ENCODE data around the gene DAPK1.

DAPK1 gene

DNA sequence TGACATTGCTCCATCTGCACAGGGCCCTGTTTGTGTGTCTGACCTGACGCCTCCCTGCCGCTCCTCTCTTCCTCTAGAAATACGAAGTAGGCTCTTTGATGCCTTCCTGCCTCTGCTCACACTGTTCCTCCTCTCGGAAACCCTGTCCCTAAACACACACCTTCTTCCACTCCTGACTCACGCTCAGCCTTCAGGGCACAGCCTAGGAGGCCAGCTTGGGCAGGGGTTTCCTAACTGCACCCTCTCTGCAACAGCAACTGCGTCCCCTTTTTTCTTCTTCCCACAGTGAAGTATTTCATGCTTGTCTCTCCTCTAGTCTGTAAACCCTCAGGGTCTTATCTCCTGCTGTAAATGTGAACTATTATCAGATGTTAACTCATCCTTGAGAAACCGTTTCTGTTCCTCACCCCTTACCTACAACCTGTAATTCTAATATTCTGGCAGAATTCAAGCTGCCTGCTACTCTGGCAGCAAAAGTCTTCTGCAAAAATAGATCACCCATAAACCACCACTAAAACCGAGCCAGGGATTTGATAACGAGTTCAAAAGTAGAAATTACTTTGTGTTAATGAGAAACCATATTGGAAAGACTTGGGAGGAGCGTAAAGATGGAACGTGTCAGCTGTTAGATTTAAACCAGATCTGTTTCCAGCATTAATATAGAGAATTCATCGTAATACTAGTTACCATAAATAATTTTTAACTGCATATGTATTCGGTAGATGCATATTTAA lies 100.2 kb downstream of the DAPK1 start:
- Histone ChIP-seq H3K36me3 (no peaks in the 10 kb centered on the region), H3K9me3 (ENCODE audit: severe bottlenecking) (no peaks in the 10 kb centered on the region), H3K27ac (no peak overlapping the region), H3K27me3 (ENCODE audit: insufficient read depth, low read depth, severe bottlenecking) (no peaks in the 10 kb centered on the region), H3K4me3 (ENCODE audit: low read depth, low read length) (no peak overlapping the region)
- no peak for DNase-seq
- no peak for TF ChIP-seq CTCF (IDR thresholded peaks at IDR 0.05; ENCODE audit: low read depth, low read length)

DNA sequence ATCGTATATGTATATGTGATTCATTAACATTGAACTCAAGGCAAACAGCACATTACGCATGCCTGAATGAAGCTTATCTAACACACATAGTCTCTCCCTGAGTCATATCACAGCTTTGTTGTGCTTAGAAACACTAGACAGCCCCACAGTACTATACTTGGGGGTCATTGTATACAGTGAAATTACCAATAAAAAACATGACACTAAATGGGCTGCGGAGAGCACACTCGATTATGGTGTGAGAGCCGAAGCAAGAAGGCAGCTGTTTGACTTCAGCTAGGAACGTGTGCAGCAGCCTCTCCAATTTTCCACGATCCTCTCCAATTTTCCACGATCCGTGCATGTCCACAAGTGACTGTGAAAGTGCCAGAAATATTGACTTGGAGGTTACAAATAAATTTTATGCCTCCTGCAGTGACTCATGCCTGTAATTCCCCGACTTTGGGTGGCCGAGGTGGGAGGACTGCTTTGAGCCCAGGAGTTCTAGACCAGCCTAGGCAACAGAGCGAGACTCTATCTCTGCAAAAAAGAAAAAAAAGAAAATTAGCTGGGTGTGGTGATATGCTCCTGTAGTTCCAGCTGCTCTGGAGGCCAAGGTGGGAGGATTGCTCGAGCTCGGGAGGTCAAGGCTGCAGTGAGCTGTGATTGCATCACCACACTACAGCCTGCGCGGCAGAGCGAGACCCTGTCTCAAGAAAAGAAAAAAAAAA lies 102.4 kb downstream of the DAPK1 start:
- Histone ChIP-seq H3K9me3 (ENCODE audit: severe bottlenecking) (no peaks in the 10 kb centered on the region), H3K4me3 (ENCODE audit: low read depth, low read length) (no peak overlapping the region), H3K27me3 (ENCODE audit: insufficient read depth, low read depth, severe bottlenecking) (no peaks in the 10 kb centered on the region), H3K36me3 (peaks cover 5% of the 10 kb centered on the region; the same call in 1 of the 2 replicates), H3K27ac (no peak overlapping the region)
- TF ChIP-seq CTCF (IDR thresholded peaks at IDR 0.05; ENCODE audit: low read depth, low read length), result no peak
- no peak for DNase-seq

DNA sequence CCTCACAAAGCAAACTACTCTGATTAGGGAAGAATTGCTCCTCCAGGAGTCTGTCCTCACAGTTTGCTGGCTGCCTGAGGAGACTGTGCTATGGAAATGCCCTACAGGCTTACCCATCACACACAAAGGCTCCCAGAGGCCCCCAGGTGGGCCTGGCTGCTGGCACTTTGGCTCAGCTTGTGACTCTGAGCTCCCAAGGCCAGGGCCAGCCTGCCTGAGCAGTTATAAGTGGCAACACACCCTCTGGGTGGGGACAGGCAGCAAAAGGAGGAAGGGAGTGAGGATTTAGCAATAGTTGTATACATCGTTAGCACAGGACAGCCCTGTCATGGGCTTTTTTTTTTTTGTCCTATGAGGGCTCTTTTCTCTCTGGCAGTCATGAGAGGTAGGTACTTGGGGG lies 103.5 kb downstream of the DAPK1 start:
- Histone ChIP-seq H3K27ac (no peak overlapping the region), H3K27me3 (ENCODE audit: insufficient read depth, low read depth, severe bottlenecking) (no peaks in the 10 kb centered on the region), H3K9me3 (ENCODE audit: severe bottlenecking) (no peaks in the 10 kb centered on the region), H3K4me3 (ENCODE audit: low read depth, low read length) (no peak overlapping the region), H3K36me3 (peaks cover 10% of the 10 kb centered on the region; the same call in 1 of the 2 replicates)
- DNase-seq, result no peak
- TF ChIP-seq CTCF (IDR thresholded peaks at IDR 0.05; ENCODE audit: low read depth, low read length), result no peak

DNA sequence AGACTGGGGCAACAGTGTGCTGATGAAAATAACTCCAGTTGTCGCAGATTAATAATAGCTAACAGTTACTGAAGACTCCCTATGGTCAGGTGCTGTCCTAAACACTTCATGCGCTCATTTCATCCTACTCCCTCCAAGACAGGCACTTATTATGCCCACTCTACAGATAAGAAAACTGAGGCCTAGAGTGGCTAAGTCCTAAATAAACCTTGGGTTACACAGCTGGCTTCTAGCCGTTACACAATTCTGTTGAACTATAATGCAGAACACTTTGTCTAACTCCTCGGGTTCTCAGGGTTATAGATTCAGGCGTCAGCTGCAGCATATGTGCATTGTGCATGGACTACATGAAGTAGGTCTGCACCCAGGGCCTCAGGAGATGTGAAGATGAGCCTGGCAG lies 103.9 kb downstream of the DAPK1 start:
- H3K36me3 ChIP-seq, result peaks cover 10% of the 10 kb centered on the region; the same call in 1 of the 2 replicates
- TF ChIP-seq CTCF (IDR thresholded peaks at IDR 0.05; ENCODE audit: low read depth, low read length), result no peak
- no peaks in the 10 kb centered on the region for H3K9me3 ChIP-seq (ENCODE audit: severe bottlenecking)
- no peak overlapping the region for H3K4me3 ChIP-seq (ENCODE audit: low read depth, low read length)
- H3K27me3 ChIP-seq (ENCODE audit: insufficient read depth, low read depth, severe bottlenecking), result no peaks in the 10 kb centered on the region
- DNase-seq, result no peak
- H3K27ac ChIP-seq, result no peak overlapping the region

DNA sequence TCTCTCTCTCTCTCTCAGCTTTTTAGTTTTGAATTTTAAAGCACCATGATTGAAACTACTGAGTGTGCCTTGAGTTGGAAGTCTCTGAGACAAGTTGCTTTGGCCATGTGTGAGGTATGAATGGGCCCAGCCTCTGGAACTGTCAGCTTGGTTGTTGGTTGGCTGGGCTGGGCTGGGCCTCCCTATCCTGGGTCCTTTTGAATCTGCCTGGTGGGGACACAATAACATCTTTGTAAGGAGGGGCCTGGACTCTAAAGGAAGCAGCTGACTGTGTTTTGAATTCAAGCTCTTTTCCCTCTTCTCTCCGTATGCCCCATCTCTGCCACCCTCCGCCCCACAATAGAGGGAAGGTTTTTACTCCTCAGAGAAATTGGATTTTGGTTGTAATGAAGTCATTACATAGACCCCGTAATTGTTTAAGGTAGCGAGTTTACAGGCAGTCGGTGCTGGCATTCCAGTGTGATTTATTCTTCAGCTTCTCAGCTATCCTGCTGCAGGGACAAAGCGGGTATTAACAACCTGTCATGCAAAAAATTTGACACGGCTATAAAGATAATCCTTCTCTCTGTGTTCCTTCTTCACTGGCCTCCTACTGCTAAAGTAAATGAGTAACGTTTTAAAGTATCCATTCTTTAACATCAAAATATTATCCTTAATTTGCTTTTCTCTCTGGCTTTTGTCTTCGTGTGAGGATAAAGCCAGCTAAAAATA lies 105.4 kb downstream of the DAPK1 start:
- DNase-seq, result no peak
- Histone ChIP-seq H3K27ac (peak overlapping the region; percentile 25; the same call in 1 of the 2 replicates), H3K36me3 (peaks cover 13% of the 10 kb centered on the region), H3K9me3 (ENCODE audit: severe bottlenecking) (no peaks in the 10 kb centered on the region), H3K4me3 (ENCODE audit: low read depth, low read length) (no peak overlapping the region), H3K27me3 (ENCODE audit: insufficient read depth, low read depth, severe bottlenecking) (no peaks in the 10 kb centered on the region)
- TF ChIP-seq CTCF (IDR thresholded peaks at IDR 0.05; ENCODE audit: low read depth, low read length), result no peak
